GM18499 (cell line): ENCODE measurements around the gene MRM1.

ENCODE experiments used
- ATAC-seq: cut with Tn5 transposase; IDR thresholded peaks from one replicate; pipeline ENCODE4 v1.9.1; 2021; ENCODE audit warnings: moderate number of reproducible peaks; ENCODE audit not compliant: insufficient read depth, unreplicated experiment

Gene MRM1

GRCh38 chr17:36601303-36602029 is at the start of gene MRM1:
Gene MRM1 (plus strand): TSS chr17:36601583. CDS start chr17:36601811, 228 bp downstream.
- ATAC-seq: peak; percentile 57

GRCh38 chr17:36553459-36553858 is 47.9 kb upstream of the MRM1 start:
- ATAC-seq: no peak

- no peak for ATAC-seq
Measured at GRCh38 chr17:36566081-36566480, 35.3 kb upstream of the MRM1 start.

- no peak for ATAC-seq
Measured at GRCh38 chr17:36575028-36575427, 26.4 kb upstream of the MRM1 start.

GRCh38 chr17:36576793-36577192 is 24.6 kb upstream of the MRM1 start:
- no peak for ATAC-seq

- ATAC-seq: no peak
Measured at GRCh38 chr17:36578671-36579070, 22.7 kb upstream of the MRM1 start.

GRCh38 chr17:36583787-36584186 is 17.6 kb upstream of the MRM1 start:
- no peak for ATAC-seq

GRCh38 chr17:36586138-36586537 is 15.2 kb upstream of the MRM1 start:
- no peak for ATAC-seq

- no peak for ATAC-seq
Measured at GRCh38 chr17:36590082-36590481, 11.3 kb upstream of the MRM1 start.

- ATAC-seq: no peak
Measured at GRCh38 chr17:36591434-36592315, 9.7 kb upstream of the MRM1 start, which contains the start of gene DHRS11. Gene DHRS11 (plus strand): TSS chr17:36591879. CDS start chr17:36592010, 131 bp downstream.

- no peak for ATAC-seq
Measured at GRCh38 chr17:36592316-36592715, 9.1 kb upstream of the MRM1 start.

- ATAC-seq: no peak
Measured at GRCh38 chr17:36592716-36593321, 8.6 kb upstream of the MRM1 start.

GRCh38 chr17:36593656-36594316 is 7.6 kb upstream of the MRM1 start:
- no peak for ATAC-seq

- ATAC-seq: no peak
Measured at GRCh38 chr17:36594626-36595401, 6.6 kb upstream of the MRM1 start.

- no peak for ATAC-seq
Measured at GRCh38 chr17:36597226-36597625, 4.2 kb upstream of the MRM1 start.

GRCh38 chr17:36597866-36598777 is 3.3 kb upstream of the MRM1 start:
- no peak for ATAC-seq

- ATAC-seq: no peak
Measured at GRCh38 chr17:36598951-36599401, 2.4 kb upstream of the MRM1 start.

- ATAC-seq: no peak
Measured at GRCh38 chr17:36599546-36600250, 1.7 kb upstream of the MRM1 start.
